Urinary bladder (tissue), 4 donors: ENCODE data around the gene SH2D1A. TPM values are rescaled to one million over a fixed set of nuclear protein-coding genes. Genes with fewer than 3 reads are reported as not detected.

Experiments used
- DNase-seq: peaks from one replicate; pipeline ENCODE4 v3.0.0-alpha.2; 2015; ENCODE audit errors: extremely low spot score
- H3K27ac ChIP-seq: one replicate; pipeline ENCODE4 v1.5.1; 2013; ENCODE audit warnings: low read depth, mild to moderate bottlenecking, moderate library complexity
- H3K36me3 ChIP-seq: one replicate; pipeline ENCODE4 v1.6.1; 2013; ENCODE audit warnings: mild to moderate bottlenecking, moderate library complexity; ENCODE audit not compliant: insufficient read depth
- H3K4me1 ChIP-seq: one replicate; pipeline ENCODE4 v1.6.1; 2013; ENCODE audit warnings: mild to moderate bottlenecking, moderate library complexity; ENCODE audit not compliant: insufficient read depth
- H3K4me3 ChIP-seq: one replicate; pipeline ENCODE4 v1.5.1; 2013; ENCODE audit warnings: low read depth, low read length
- WGBS: extraction: QIAGEN DNeasy Blood & Tissue Kit; methylation state at CpG from one replicate; pipeline ENCODE4 v1.1.7; 2013; 5-methylcytosine and 5-hydroxymethylcytosine counted together
- polyA plus RNA-seq: library from polyadenylated mRNA; stranded (reverse); fragments of 200-250 nt; gene quantifications from one replicate; pipeline ENCODE4 v1.2.3, GENCODE V29; 2013
- total RNA-seq: library from RNA; depleted of rRNA; stranded (reverse); fragments of >200 nt; gene quantifications from one replicate; pipeline ENCODE4 v1.2.3, GENCODE V29; 2014
- donor health status: healthy with polysubstance abuse.
- donor health status: healthy.

SH2D1A gene
- total and polyA plus RNA-seq, 2 donors = 0.26 to 0.35 TPM

GRCh38 chrX:124341396-124342132 is 4.8 kb upstream of the SH2D1A start:
- no peak for DNase-seq
- WGBS = 80% methylated on average over 7 of the region's 7 CpGs
- H3K27ac ChIP-seq = no peak overlapping the region

DNA sequence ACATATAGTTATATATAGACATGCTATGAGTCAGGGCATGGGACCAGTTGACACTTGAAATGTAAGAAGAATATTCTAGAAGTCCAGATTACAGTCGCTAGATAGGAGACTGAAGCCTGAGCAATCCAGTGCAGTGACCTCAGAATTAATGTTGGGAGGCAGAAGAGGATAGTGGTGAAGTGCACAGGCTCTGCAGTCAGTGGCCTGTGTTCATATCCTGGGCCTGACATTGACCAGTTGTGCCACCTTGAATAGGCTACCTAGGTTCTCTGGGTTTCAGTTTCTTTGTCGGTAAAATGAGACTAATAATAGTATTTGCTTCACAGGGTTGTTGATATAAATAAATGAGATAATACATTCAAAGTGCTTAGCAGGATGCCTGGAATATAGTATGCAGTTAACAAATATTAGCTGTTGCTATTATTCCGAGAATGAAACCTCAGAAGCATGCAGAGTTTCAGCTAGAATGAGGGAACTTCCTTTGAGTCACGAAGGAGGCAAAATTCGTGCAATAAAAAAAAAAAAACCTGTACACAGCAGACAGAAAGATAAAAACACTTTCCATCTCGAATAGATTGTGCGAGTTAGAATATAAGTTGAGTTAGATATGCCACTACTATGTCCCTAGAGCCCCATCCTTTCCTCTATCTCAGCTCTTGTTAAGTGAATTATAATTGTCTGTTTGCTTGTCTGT is 4.0 kb upstream of the SH2D1A start:
- no peak overlapping the region for H3K27ac ChIP-seq
- WGBS = 79% methylated on average over 7 of the region's 7 CpGs
- no peaks in the 10 kb centered on the region for H3K4me1 ChIP-seq
- no peaks in the 10 kb centered on the region for H3K36me3 ChIP-seq
- DNase-seq = no peak
- no peak overlapping the region for H3K4me3 ChIP-seq

More at GRCh38 chrX:124341396-124342132, 4.8 kb upstream of the SH2D1A start:
- Histone ChIP-seq H3K36me3 (no peaks in the 10 kb centered on the region), H3K4me3 (no peak overlapping the region), H3K4me1 (no peaks in the 10 kb centered on the region)

DNA sequence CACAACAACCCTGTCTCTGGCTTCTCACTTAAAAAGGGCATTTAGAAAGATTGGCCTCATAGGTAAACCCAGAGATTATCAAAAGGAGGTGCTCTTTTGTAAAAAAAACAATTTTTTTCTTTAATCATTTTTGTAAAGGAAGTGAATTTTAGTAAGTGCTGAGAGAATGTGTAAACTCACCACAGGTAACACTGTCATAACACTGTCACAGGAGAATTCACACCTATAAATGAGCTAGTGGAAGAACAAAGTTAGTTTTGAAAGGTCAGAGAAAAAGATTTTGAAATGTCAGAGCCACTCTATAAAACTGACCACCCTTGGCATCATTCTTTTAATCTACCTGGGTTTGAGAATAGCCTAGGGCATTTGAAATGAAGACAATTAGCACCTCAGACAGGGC is 3.3 kb upstream of the SH2D1A start:
- Histone ChIP-seq H3K27ac (no peak overlapping the region), H3K4me1 (no peaks in the 10 kb centered on the region), H3K36me3 (no peaks in the 10 kb centered on the region), H3K4me3 (no peak overlapping the region)
- no peak for DNase-seq

DNA sequence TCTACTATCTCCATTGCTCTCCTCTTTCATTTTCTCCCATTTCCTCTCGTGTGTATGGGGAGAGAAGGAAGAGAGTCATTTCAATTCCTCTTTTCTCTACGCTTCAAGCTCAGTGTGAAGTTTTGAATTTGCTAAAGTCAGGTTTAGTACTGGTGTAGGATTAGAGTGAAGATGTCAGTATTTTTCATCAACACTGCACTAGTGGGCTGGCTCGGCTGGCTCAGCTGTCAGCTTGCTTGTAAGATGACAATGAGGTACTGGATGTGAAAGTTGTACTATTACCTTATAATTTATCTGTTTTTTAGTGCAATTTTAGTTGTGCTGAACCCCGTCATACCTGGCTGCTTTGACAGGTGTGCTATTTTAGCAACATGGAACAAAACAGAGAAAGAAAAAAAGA is 2.1 kb upstream of the SH2D1A start:
- DNase-seq = no peak
- 80% methylated on average over 4 of the region's 4 CpGs for WGBS

GRCh38 chrX:124346877-124347241 is 496 bp downstream of the SH2D1A start:
- WGBS = 86% methylated on average over 15 of the region's 15 CpGs
- Histone ChIP-seq H3K27ac (no peak overlapping the region), H3K36me3 (no peaks in the 10 kb centered on the region)

More for the DNA sequence above, 2.1 kb upstream of the SH2D1A start:
- Histone ChIP-seq H3K4me3 (no peak overlapping the region), H3K27ac (no peak overlapping the region), H3K36me3 (no peaks in the 10 kb centered on the region), H3K4me1 (no peaks in the 10 kb centered on the region)

DNA sequence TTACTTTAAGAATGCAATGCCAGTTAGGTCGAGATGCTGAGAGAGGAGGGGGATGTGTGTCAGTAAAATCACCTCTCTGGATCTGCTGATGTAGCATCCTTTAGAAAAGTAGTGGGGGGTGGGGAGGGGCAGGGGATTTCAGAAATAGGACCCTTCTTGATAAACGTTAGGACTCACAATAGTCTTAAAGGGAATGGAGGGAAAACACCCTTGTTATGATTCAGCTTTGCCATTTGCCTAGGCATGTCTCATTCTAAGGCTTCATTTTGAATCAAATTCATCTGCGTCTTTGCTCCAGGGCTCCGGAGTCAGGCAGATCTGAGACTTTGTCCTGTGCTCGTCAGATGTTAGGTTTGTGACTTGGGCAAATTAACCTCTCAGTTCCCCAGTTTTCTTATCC is 879 bp downstream of the SH2D1A start:
- Histone ChIP-seq H3K36me3 (no peaks in the 10 kb centered on the region), H3K4me3 (no peak overlapping the region), H3K4me1 (no peaks in the 10 kb centered on the region), H3K27ac (no peak overlapping the region)
- DNase-seq = no peak
- 58% methylated on average over 5 of the region's 5 CpGs for WGBS

More at GRCh38 chrX:124346877-124347241, 496 bp downstream of the SH2D1A start:
- H3K4me1 ChIP-seq = no peaks in the 10 kb centered on the region
- DNase-seq = no peak
- H3K4me3 ChIP-seq = no peak overlapping the region

DNA sequence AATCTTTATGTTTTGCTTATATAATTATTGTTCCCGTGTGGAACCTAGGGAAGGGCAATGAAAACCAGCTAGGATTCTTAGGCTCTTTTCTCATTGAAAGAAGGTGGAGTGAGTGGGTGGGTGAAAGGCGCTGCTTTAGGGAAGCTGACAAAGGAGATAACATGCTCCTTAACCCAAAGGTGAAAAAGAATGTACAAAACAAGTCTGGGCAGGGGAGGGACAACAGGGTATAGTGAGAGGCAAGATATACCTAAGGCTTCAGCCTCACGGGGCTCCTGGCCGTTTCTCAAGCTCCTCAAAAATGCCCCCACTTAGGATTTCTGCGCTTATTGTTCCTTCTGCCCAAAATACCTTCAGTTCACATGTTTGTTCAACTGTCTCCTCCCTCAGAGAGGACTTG is 1.8 kb downstream of the SH2D1A start:
- Histone ChIP-seq H3K4me1 (no peaks in the 10 kb centered on the region), H3K4me3 (no peak overlapping the region), H3K36me3 (no peaks in the 10 kb centered on the region), H3K27ac (no peak overlapping the region)
- 75% methylated on average over 5 of the region's 5 CpGs for WGBS
- no peak for DNase-seq

DNA sequence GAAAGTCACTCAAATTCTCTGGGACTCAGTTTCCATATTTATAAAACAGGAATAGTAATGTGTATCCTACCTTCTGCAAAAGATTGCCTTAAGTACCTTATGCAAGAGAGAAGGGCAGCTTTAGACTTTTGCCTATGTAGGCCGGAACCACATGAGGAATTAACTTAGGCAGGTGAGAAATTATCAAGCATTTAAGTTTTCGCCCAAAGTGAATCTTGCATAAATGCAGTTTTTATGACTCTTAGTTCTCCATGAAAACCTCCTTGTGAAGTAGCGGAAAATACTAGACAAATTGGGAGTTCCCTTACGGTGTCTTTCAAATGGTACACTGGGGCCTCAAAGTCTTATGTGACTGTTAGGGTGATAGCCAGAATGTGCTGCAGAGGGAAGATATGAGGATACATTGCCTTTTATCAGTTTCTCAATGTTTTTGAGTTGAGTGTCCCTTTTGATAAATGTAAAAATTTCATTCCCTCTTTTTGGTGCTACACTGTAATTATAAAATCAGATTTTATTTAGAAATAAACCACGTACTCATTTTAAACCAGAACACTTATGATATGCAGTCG is 2.6 kb downstream of the SH2D1A start:
- Histone ChIP-seq H3K27ac (no peak overlapping the region), H3K36me3 (no peaks in the 10 kb centered on the region), H3K4me1 (no peaks in the 10 kb centered on the region), H3K4me3 (no peak overlapping the region)
- no peak for DNase-seq
- 96% methylated on average over 6 of the region's 6 CpGs for WGBS

- 75% methylated on average over 2 of the region's 2 CpGs for WGBS
- DNase-seq = no peak
- Histone ChIP-seq H3K4me3 (no peak overlapping the region), H3K27ac (no peak overlapping the region), H3K4me1 (no peaks in the 10 kb centered on the region), H3K36me3 (no peaks in the 10 kb centered on the region)
Measured at GRCh38 chrX:124354648-124355047, 8.3 kb downstream of the SH2D1A start.

GRCh38 chrX:124358800-124359383 is 12.5 kb downstream of the SH2D1A start:
- 75% methylated on average over 3 of the region's 3 CpGs for WGBS
- H3K4me1 ChIP-seq = no peaks in the 10 kb centered on the region

GRCh38 chrX:124362072-124362471 is 15.7 kb downstream of the SH2D1A start:
- no peak for DNase-seq
- Histone ChIP-seq H3K4me3 (no peak overlapping the region), H3K27ac (no peak overlapping the region), H3K4me1 (no peaks in the 10 kb centered on the region), H3K36me3 (no peaks in the 10 kb centered on the region)
- WGBS = 82% methylated on average over 2 of the region's 2 CpGs

More at GRCh38 chrX:124358800-124359383, 12.5 kb downstream of the SH2D1A start:
- no peak for DNase-seq
- no peak overlapping the region for H3K4me3 ChIP-seq
- no peak overlapping the region for H3K27ac ChIP-seq
- no peaks in the 10 kb centered on the region for H3K36me3 ChIP-seq

- H3K36me3 ChIP-seq = no peaks in the 10 kb centered on the region
- 84% methylated on average over 1 of the region's 1 CpG for WGBS
- H3K4me3 ChIP-seq = no peak overlapping the region
- H3K4me1 ChIP-seq = no peaks in the 10 kb centered on the region
- DNase-seq = no peak
- H3K27ac ChIP-seq = no peak overlapping the region
Measured at GRCh38 chrX:124362761-124363160, 16.4 kb downstream of the SH2D1A start.

- Histone ChIP-seq H3K27ac (no peak overlapping the region), H3K36me3 (no peaks in the 10 kb centered on the region), H3K4me1 (no peaks in the 10 kb centered on the region), H3K4me3 (no peak overlapping the region)
- no peak for DNase-seq
Measured at GRCh38 chrX:124369722-124370121, 23.4 kb downstream of the SH2D1A start.

DNA sequence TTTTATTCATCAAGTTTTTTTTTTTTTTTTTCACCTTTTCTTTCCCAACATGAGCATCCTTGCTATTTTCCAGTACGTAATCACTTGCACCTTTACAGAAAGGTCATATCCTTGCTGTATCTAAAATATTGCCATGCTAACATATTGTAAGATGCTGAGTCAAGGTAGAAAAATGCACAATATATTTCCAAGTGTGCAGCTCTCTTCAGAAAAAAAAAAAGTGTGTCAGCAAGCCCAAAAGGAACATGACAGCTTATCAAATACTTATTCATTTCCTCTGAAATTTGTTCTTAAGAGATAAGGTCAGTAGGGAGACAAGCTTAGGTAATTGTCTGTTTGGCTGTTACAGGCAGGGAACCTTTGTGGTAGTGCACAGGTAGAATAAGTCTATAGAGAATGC is 27.0 kb downstream of the SH2D1A start:
- H3K4me3 ChIP-seq = no peak overlapping the region
- DNase-seq = no peak
- 83% methylated on average over 1 of the region's 1 CpG for WGBS
- no peaks in the 10 kb centered on the region for H3K36me3 ChIP-seq
- H3K4me1 ChIP-seq = no peaks in the 10 kb centered on the region
- H3K27ac ChIP-seq = no peak overlapping the region
